ENCODE results near the gene SLC8A2.

SLC8A2 gene

GRCh38 chr19:47514869-47515588, 43.3 kb upstream of the SLC8A2 start, which contains the start of gene NAPA:
Gene NAPA (minus strand): TSS chr19:47515063. CDS start chr19:47514940, 123 bp downstream.
- TF ChIP-seq TCF12 (IDR thresholded peaks at IDR 0.05; ENCODE audit: low read depth) (peak; percentile 32; the same call in 1 of the 2 replicates), FOXM1 (IDR thresholded peaks at IDR 0.05; ENCODE audit: borderline replicate concordance, low read depth) (no peak), EGR1 (IDR thresholded peaks at IDR 0.05) (peak; percentile 74), TAF1 (IDR thresholded peaks at IDR 0.05; ENCODE audit: low read depth) (peak; percentile 69), RAD21 (IDR thresholded peaks at IDR 0.05; ENCODE audit: low read depth) (no peak; the same call in 1 of the 2 replicates), YY1 (IDR thresholded peaks at IDR 0.05; ENCODE audit: low read depth) (no peak; the same call in 1 of the 2 replicates), TEAD4 (IDR thresholded peaks at IDR 0.05) (peak; percentile 3; the same call in 1 of the 2 replicates), USF1 (IDR thresholded peaks at IDR 0.05) (peak; percentile 94), EP300 (IDR thresholded peaks at IDR 0.05; ENCODE audit: borderline replicate concordance) (0 out of 2 replicates have a peak, but pooled peaks have one; percentile 49), NFIC (IDR thresholded peaks at IDR 0.05) (no peak), REST (IDR thresholded peaks at IDR 0.05; ENCODE audit: low read depth) (no peak), MAX (IDR thresholded peaks at IDR 0.05) (peak; percentile 91), ZBTB7A (IDR thresholded peaks at IDR 0.05; ENCODE audit: low read depth) (no peak), CEBPB (IDR thresholded peaks at IDR 0.05) (0 out of 2 replicates have a peak, but pooled peaks have one; percentile 9), CREB1 (IDR thresholded peaks at IDR 0.05; ENCODE audit: low read depth) (peak; percentile 73)

GRCh38 chr19:47514151-47514868, 42.6 kb upstream of the SLC8A2 start:
- no peak for TF ChIP-seq FOXM1 (IDR thresholded peaks at IDR 0.05; ENCODE audit: borderline replicate concordance, low read depth)
- TF ChIP-seq USF1 (IDR thresholded peaks at IDR 0.05), result no peak
- TF ChIP-seq YY1 (IDR thresholded peaks at IDR 0.05; ENCODE audit: low read depth), result no peak
- no peak for TF ChIP-seq TCF12 (IDR thresholded peaks at IDR 0.05; ENCODE audit: low read depth)
- TF ChIP-seq TEAD4 (IDR thresholded peaks at IDR 0.05), result no peak
- TF ChIP-seq CREB1 (IDR thresholded peaks at IDR 0.05; ENCODE audit: low read depth), result no peak
- no peak for TF ChIP-seq EGR1 (IDR thresholded peaks at IDR 0.05)
- no peak for TF ChIP-seq REST (IDR thresholded peaks at IDR 0.05; ENCODE audit: low read depth)
- no peak for TF ChIP-seq EP300 (IDR thresholded peaks at IDR 0.05; ENCODE audit: borderline replicate concordance)
- no peak for TF ChIP-seq ZBTB7A (IDR thresholded peaks at IDR 0.05; ENCODE audit: low read depth)
- TF ChIP-seq NFIC (IDR thresholded peaks at IDR 0.05), result no peak
- TF ChIP-seq MAX (IDR thresholded peaks at IDR 0.05), result no peak
- TF ChIP-seq RAD21 (IDR thresholded peaks at IDR 0.05; ENCODE audit: low read depth), result no peak

GRCh38 chr19:47512948-47513319, 41.2 kb upstream of the SLC8A2 start:
- no peak for TF ChIP-seq CREB1 (IDR thresholded peaks at IDR 0.05; ENCODE audit: low read depth)
- TF ChIP-seq MAX (IDR thresholded peaks at IDR 0.05), result no peak
- no peak for TF ChIP-seq ZBTB7A (IDR thresholded peaks at IDR 0.05; ENCODE audit: low read depth)
- no peak for TF ChIP-seq RAD21 (IDR thresholded peaks at IDR 0.05; ENCODE audit: low read depth)
- no peak for TF ChIP-seq REST (IDR thresholded peaks at IDR 0.05; ENCODE audit: low read depth)
- TF ChIP-seq NFIC (IDR thresholded peaks at IDR 0.05), result no peak
- no peak for TF ChIP-seq YY1 (IDR thresholded peaks at IDR 0.05; ENCODE audit: low read depth)
- TF ChIP-seq CEBPB (IDR thresholded peaks at IDR 0.05), result no peak
- no peak for TF ChIP-seq TEAD4 (IDR thresholded peaks at IDR 0.05)
- TF ChIP-seq TCF12 (IDR thresholded peaks at IDR 0.05; ENCODE audit: low read depth), result no peak
- no peak for TF ChIP-seq FOXM1 (IDR thresholded peaks at IDR 0.05; ENCODE audit: borderline replicate concordance, low read depth)

All from Ishikawa (cell line).